SK-MEL-5 (cell line): ENCODE measurements around the gene LAMB1. TPM values are rescaled to one million over a fixed set of nuclear protein-coding genes. Genes with fewer than 3 reads are reported as not detected.
"Not testable (repeated sequence)": the region's sequence is repeated elsewhere in the genome, so short reads cannot be mapped to it uniquely, and the experiment has no call there.

Experiments
- DNase-seq: peaks from one replicate; pipeline ENCODE4 v3.0.0-alpha.2; 2016; ENCODE audit warnings: low read depth, low spot score
- in situ Hi-C: cut with HindIII; loops from 2 replicates; pipeline ENCODE4 v1.10.0; 2016; ENCODE audit warnings: low sequenced_read_pairs, high pct_unique_total_duplicates, low pct_unique_long_range_greater_than_20kb
- total RNA-seq: library from RNA; depleted of rRNA; stranded (reverse); fragments of >200 nt; shearing (Covaris generic); gene quantifications from 2 replicates; pipeline ENCODE4 v1.2.3, GENCODE V29; 2014

LAMB1 gene
- total RNA-seq, 1 experiment from 2014 or later, result 89.0 TPM

GRCh38 chr7:107944411-107945169, 58.4 kb downstream of the LAMB1 start:
- DNase-seq, result no peak
- in situ Hi-C loops, result no loop called here

- DNase-seq, result no peak
- in situ Hi-C loops, result no loop called here
These were observed 59.9 kb downstream of the LAMB1 start for GRCh38 chr7:107943018-107943417.

GRCh38 chr7:107940951-107941350, 62.0 kb downstream of the LAMB1 start:
- in situ Hi-C loops, result no loop called here
- DNase-seq, result no peak

- in situ Hi-C loops, result no loop called here
- no peak for DNase-seq
These were observed 63.1 kb downstream of the LAMB1 start for GRCh38 chr7:107939573-107940489.

- no peak for DNase-seq
- in situ Hi-C loops, result no loop called here
These were observed 64.3 kb downstream of the LAMB1 start for GRCh38 chr7:107938456-107939250.

- in situ Hi-C loops, result no loop called here
- no peak for DNase-seq
These were observed 65.4 kb downstream of the LAMB1 start for GRCh38 chr7:107937531-107937930.

GRCh38 chr7:107936312-107936711, 66.6 kb downstream of the LAMB1 start:
- in situ Hi-C loops, result no loop called here
- no peak for DNase-seq

GRCh38 chr7:107934991-107935770, 67.8 kb downstream of the LAMB1 start:
- no peak for DNase-seq
- in situ Hi-C loops, result no loop called here

GRCh38 chr7:107933386-107934013, 69.5 kb downstream of the LAMB1 start:
- in situ Hi-C loops, result no loop called here
- DNase-seq, result no peak

- no peak for DNase-seq
- in situ Hi-C loops, result no loop called here
These were observed 70.2 kb downstream of the LAMB1 start for GRCh38 chr7:107932805-107933204.

GRCh38 chr7:107931740-107932515, 71.0 kb downstream of the LAMB1 start:
- in situ Hi-C loops, result no loop called here
- no peak for DNase-seq

GRCh38 chr7:107926481-107926880, 76.5 kb downstream of the LAMB1 start:
- in situ Hi-C loops, result no loop called here
- DNase-seq, result no peak

GRCh38 chr7:107924841-107925504, 78.0 kb downstream of the LAMB1 start:
- in situ Hi-C loops, result no loop called here
- peak; percentile 20 for DNase-seq

- in situ Hi-C loops, result no loop called here
These were observed 80.1 kb downstream of the LAMB1 start for GRCh38 chr7:107922886-107923285.

GRCh38 chr7:107921826-107922225, 81.1 kb downstream of the LAMB1 start:
- DNase-seq, in situ Hi-C loops: not testable (repeated sequence)

More at GRCh38 chr7:107922886-107923285, 80.1 kb downstream of the LAMB1 start:
- no peak for DNase-seq
